Islet precursor cell (in vitro differentiated cells): Measurements from ENCODE around the gene BBX.
"Not testable (repeated sequence)": the region's sequence is repeated elsewhere in the genome, so short reads cannot be mapped to it uniquely, and the experiment has no call there.

Source experiments
- DNase-seq: peaks from one replicate; pipeline ENCODE4 v3.0.0-alpha.2; 2018

The BBX gene

DNA sequence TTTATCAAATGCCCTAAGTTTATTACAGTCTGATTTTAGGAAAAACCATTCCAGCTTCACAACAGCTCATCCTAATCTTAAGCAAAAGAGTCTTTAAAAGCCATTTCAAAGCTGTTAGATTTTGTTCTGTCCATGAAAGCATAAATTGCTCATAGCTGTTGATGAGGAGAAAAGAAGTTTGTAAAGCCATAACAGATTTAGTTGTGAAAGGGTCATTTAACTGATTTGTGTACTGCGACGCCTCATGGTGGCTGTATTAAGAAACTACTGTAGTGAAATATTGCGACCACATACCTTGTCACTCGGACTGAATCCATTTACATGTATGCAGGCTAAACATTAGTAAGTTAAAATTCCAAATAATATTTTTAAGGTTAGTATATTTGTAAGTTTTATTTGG lies 20.9 kb downstream of the BBX start:
- DNase-seq = no peak

DNA sequence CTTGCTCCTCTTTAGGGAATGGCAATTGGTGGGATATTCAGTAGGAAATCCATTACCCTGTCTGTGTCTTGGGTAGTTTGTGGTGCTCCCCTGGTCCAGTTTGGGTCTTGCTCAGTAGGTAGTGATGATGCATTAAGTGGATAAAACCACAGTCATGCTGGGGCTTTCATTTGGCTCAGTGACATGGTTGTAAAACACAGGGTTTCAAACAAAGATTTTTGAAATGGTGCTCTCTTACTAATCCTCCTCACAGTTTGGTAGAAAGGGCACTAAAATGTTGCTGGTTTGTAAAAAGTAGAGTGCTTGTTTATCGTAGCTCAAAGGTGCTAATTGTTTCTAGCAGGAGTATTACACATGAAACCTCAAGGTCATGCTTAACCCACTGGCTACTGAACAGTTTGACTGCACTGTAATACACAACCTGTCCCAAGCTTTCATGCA lies 22.9 kb downstream of the BBX start:
- DNase-seq = no peak

DNA sequence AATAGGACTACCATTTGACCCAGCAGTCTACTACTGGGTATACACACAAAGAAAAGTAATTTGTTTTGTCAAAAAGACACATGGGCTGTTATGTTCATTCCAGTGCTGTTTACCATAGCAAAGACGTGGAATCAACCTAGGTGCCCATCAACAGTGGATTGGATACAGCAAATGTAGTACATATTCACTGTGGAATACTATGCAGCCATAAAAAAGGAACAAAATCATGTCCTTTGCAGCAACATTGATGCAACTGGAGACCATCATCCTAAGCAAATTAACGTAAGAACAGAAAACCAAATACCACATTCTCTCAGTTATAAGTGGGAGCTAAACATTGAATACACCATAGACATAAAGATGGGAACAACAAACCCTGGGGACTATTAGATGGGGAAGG lies 25.8 kb downstream of the BBX start:
- no peak for DNase-seq

DNA sequence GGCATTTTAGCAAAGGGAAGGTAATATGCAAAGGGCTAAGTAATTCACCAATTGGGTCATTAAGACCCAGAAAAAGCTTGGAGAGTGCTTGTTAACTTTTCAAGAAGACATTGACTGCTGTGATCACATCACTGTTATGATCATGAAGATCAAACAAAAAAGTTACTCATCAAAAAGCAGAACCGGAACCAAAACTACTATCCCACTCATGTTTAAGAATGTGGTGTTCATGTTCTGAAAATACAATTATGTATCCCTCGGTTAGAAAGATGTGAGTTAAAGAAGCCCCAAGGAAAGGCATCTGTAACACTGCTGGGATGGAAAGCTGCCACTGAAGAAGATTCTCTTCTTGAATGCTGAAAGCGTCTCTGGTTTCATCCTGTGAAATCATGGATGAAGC lies 32.6 kb downstream of the BBX start:
- DNase-seq = no peak

DNA sequence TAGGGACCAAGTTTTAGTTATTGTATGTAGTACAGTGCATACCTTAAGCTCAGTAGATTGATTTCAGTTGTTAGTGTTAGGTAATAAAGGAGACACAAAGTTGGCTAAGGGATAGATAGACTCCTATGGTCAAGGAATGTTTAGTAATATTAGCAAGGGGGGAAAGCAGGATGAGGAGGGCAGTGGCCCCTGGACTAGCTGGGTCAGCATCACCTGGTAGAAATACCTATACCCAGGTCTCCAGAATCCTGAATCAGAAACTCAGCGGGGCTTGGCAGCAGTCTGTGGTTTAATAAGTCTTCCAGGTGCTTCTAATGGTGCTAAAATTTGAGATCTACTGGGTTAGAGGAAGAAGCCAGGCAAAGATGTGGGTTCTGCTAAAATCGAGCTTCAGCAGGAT lies 35.0 kb downstream of the BBX start:
- no peak for DNase-seq

DNA sequence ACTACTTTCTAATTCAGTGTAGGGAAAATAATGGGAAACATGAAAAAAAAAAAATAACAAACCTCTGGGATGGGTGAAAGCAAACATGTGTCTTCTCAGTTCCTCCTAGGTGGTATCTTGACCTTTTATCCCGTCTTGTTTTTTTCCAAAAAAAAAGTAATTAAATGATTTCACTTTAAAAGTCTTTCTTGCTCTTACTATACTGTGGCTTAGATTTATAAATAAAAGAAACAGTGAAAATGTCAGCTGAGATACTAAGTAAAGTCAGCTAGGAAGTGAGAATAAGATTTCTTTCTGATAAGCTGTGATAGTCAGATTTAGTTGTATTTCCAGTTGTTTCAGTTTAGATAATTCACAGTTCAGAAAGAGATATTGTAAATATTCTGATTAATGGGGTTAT lies 37.4 kb downstream of the BBX start:
- no peak for DNase-seq

DNA sequence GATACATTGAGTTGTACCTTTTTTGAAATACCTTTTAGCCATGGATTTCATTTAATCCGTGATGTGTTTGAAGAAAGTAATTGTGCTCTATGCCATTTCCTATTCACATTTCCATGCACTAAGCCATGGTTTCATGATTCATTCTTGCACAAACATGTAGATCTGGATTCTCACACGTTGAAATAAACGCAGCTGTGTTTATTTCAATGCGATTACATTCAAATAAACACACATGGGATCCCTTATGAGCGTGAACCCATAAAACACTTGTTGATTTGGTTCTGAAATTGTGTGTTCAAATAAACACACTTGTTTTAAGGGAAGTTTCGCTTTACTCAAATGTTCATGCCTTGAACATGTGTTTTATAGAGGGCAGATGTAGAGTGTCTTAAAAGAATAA lies 39.2 kb downstream of the BBX start:
- no peak for DNase-seq

DNA sequence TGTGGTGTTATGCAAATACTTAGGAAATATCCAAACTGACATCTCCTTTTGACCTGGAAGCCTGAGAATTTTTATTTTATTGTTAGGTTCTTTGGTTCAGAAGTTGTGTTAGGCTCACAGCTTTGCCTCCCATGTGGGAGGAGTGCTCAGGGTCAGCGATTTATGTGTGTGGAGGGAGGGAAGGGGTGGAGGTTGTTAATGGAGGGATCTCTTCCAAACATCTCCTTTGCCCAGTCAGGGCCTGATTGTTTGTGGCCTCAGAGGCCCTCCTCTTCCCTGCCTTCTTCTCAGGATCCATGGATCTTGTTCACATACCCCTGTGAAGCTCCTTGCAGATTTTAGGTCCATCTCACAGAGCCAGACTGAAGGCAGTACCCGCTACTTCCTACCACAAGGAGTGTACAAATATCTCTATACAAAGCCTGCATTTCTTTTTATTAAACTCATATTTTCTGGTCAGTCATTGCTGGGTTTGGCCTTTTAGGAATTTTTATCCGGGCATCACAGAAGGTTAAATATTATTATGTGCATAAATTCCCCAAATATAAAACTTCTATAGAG lies 40.3 kb downstream of the BBX start:
- DNase-seq = no peak

DNA sequence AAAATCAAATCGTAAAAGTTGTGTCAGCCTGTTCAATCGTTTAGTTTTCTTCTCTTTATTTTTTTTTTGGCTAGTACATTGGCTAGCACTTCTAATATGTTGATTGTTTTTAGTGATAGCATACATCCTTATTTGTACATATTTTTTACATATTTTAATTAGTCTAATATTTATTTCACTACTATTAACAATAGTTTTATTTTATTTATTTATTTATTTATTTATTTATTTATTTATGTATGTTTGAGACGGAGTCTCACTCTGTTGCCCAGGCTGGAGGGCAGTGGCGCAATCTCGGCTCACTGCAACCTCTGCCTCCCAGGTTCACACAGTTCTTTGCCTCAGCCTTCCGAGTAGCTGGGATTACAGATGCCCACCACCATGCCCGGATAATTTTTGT lies 42.5 kb downstream of the BBX start:
- DNase-seq = not testable (repeated sequence)

DNA sequence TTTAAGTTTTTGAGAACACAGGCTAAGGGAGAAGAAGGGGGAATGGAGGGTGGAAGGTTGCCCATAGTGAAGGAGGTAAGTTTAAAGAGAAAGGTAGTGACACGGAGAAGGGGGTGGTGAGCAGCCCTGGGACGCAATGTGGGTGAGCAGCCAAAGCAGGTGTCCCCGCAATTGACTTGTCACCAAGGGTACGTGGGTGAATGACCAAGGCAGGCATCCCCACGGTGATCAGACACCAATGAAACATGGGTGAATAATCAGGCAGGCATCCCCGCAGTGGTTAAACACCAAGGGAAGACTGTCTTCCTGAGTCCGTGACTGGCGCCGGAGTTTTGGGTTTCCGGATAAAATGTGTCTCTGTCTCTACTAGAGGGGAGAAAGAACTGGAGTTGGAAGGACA lies 48.3 kb downstream of the BBX start:
- not testable (repeated sequence) for DNase-seq

DNA sequence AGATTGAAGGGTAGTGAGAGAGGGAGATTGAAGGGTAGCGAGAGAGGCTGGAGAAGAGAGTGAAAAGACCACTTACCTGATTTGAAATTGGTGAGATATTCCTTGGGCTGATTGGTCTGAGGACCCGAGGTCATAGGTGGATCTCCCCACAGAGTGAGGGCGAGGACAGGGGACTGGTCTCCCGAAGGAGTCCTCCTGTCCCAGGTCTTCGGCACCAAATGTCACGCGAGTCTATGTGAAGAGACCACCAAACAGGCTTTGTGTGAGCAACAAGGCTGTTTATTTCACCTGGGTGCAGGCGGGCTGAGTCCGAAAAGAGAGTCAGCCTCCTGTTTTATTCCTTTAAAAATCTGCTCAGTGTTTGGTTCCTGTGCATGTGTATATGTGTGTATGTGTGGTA lies 48.7 kb downstream of the BBX start:
- DNase-seq = not testable (repeated sequence)

DNA sequence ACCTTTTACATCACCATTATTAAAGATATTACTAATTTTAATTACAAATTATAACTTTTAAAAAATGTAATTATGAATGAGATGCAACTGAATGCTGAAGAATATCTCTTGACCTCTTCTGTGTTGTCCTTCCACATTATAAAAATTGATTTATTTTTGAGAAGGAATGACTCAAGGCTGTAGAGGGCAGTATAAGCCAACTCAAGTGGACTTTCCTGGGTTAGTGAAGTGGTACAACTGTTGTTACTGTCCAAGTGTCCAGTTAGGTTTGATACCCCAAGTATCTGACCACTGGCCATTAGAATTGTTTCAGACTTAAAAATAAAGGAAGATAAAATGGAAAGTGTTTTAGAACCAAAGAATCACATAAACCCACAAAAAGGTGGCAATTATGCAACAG lies 51.9 kb downstream of the BBX start:
- no peak for DNase-seq

DNA sequence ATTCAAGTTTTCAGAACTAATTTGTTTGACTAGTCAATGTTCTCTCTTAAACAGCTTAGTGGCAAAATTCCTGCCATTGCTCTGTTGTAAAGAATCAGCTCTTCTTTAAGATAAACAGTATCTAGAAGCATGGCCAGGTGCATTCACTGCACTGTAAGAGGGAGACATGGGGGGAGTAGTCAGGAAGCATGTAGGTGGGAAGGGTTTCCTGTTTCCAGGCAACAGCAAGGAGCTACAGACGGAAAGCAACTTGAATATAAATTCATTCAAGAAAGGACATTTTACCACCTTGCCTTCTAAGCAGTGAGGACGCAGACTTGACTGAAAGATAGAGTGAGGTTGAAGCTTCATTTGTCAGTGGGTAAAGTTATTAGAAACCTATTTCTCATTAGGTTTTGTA lies 55.3 kb downstream of the BBX start:
- DNase-seq = no peak

DNA sequence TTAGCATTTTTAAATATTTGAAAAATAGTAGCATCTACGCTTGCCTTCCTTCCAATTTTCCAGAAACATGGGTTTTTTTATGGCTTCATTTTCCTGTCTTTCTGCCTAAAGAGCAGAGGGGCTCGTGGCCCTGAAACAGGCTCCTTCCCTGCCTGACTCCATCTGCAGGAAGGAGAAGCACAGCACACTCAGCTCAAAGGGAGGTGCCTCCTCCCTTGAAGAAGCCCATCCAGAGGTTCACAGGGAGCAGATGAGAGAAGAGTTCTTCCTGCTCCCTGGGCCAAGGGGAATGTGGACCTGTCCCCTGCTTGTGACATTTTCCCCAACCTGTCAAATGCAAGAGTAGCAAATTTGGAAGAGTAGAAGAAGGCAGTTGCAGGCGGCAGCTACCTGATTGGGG lies 55.8 kb downstream of the BBX start:
- no peak for DNase-seq

DNA sequence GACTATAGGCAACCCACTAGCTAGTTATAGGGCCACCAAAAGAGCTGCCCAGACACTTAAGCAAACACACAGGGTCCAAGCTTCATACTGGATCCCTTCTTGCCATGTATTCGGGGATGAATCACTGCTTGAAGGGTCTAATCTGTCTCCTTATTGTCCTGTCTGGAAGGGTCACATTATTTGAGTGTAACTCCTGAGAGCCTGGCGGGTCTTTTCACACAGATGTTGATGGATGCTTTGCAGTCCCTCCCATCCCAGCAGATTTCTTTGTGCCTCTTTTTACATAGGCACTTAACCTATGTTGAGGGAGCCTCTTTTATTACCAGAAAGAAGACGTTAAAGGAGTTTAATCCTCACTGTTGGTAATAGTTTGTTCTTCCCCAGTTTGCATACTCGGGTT lies 56.6 kb downstream of the BBX start:
- no peak for DNase-seq

DNA sequence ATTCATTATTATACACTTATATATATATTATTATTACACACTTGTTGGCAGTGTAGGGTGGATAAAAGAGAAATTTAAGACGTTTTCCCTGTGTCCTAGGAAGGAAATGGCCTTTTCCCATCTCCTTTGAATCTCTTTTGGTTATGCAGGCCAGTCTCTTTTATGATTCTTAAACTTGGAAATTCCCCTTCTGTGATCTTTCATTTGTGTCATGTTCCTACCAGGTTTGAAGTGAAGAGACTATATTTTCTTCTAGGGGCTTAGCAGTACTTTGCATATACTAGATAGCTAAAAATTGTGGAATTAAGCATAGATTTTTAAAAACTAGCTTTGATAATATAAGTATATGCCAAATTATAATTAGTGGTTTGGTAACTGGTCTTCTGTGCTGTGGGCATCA lies 58.5 kb downstream of the BBX start:
- no peak for DNase-seq

DNA sequence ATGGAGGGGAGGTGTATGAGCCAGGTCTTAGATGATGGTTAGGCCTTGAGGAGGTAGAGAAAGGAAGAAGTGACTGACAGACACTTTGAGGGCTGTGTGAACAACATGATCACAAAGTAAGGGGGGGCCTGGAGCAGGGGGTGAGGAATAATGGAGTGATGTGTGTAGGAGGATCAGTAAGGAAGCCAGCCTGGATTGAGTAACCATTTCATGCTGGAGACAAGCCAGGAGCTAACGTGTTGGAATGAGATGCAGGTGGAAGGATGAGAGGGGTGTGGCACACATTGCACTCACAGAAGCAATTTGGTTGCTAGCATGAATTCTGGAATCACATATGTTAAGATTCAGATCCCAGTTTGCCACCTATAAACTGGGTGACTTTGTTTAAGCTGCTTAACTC lies 65.5 kb downstream of the BBX start:
- DNase-seq = no peak

DNA sequence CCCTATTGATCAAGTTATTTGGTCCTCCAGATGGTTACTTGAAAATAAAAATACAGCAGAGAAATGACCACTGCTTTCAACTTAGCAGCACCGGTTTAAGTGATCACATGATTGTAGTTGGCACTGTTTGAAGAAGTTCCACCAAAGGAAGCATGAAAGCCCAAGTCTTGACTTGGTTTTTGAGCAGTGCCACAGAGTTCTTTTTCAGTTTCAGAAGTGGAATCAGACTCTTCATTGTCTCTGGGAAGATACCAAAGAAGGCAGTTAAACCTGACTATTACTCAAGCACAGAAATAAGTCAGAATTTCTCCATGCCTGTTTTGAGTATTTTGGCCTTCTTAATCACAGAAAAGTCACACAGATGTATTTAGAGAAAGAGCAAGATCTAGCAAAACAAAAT lies 66.7 kb downstream of the BBX start:
- no peak for DNase-seq

DNA sequence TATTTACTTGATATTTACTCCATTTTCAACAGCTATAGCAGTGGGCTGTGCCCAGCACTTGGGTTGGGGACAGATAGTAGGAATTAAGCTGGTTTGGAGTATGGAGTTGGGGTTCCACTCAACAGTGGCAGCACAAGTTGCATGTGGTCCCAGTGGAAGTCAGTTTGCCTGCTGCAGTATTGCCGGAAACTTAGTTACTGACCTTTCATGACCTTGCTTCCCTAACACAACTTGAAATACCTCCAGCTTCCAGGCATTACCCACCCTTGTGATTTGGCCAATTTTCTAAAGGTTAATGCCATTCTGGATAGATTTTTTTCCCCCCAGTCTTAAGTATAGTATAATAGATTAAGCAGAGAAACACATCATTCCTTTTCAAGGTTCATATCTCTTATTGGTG lies 68.0 kb downstream of the BBX start:
- DNase-seq = no peak

DNA sequence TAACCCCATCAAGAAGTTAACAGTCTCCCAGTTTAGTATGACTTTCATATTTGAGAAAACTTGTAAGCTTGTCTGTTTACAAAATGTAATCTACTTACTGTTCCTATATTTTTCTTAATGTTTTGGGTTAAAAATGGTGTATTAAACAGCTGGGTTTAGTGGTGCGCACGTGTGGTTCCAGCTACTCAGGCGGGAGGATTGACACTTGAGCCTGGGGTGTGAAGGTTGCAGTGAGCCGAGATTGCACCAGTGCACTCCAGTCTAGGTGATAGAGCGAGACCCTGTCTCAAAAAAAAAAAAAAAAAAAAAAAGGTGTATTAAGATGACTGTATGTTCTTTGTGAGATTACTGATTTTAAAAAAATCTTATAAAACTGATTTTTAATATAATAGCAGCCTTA lies 69.3 kb downstream of the BBX start:
- no peak for DNase-seq

DNA sequence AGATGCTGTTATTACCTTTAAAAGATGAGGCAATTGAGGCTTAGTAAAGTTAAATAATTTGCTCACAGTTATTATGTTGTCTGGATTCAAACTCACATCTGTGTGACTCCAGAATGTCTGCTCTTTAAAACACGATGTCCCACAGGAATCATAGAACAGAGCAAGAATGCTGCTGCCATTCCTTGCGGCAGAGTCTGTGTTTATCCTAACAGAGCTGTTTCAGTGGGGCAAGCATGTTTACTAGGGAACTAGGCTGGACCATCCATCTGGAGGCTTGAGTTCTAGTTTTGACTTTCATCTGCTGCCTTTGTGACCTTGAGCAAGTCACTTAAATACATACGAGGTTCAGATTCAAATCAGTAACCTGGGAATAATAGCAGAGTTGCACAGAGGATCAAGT lies 72.1 kb downstream of the BBX start:
- no peak for DNase-seq

DNA sequence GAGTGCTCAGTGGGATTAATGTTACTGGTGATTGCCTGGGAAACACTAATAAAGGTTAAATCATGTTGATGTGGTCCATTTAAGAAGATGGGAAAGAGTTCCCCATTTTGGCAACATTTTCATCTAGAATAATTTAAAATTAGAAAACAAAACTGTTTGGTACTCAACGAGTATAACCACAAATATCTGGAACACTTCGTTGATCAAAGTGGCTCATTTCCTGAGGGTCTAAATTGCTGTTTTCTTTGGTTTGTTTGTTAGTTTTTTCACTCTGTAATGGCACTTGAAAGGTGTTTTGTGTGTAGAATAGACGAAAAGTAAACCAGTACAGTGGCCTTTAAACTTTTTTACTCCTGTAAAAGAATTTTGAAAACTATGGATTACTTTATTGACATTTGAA lies 73.9 kb downstream of the BBX start:
- no peak for DNase-seq

DNA sequence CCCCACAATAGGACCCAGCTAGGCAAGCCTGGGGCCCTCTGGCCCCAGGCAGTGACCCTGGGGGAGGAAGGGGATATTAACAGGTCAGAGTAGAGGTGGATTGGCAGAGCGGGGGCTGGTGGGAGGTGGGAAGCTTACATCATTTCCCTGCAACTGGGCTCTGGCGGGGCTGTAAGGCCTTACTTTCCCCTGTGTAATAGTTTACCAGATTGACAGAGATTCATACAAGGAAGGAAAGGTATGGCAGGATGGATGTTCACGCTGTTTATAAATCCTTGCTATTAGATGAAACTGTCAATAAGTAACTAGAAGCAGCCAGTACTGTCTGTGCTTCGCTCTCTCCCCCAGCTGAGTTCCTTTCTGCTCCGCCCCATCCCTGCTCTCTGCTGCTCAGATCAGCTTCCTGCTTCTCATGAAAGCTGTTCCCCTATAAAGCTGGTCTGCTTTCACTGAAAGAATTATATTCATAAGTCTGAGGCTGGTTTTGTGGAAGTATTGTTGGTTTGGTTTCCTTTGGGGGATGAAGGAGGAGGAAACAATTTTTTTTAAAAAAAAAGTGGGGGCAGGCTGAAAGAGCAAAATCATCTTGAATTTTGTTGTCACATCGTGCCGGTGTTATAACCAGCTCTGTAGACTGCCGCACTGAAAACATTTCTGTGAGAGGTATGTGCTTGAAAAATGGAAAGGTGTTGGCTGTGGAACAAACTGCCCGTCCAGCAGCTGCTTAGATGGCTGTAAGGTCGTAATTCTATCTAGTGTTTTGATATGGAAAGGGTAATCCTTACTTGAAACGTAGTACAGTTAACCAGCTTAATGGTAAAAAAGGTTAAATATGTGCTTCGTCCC lies 76.4 kb downstream of the BBX start:
- DNase-seq = peak; percentile 76

DNA sequence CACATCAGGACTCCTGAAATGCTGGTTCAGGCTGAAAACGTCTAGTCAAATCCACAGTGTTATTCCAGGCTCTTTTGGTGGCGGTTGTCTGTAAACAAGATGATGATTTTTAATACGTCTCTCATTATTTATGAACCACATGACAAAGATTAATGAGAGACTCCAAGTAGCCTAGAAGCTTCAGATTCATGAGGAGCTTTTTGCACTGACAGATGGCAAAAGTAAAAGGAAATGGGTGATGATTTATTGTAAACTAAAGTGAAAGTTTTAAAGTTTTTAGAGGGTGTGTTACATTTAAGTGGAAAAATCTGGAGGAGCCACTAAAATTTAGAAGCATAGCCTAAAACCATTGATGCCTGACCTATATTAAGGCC lies 77.0 kb downstream of the BBX start:
- no peak for DNase-seq

DNA sequence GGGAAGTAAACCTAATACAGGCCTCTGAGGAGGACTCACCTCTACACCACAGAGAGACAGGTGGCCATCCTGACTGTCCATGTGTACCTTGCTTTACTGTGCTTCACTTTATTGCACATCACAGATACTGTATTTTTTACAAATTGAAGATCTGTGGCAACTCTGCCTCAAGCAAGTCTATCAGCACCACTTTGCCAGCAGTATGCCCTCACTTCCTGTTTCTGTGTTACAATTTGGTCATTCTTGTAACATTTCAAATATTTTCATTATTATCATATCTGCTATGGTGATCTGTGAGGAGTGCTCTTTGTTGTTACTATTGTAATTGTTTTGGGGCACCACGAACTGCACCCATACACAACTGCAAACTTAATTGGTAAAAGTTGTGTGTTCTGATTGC lies 78.0 kb downstream of the BBX start:
- DNase-seq = no peak
